H9 (cell line): Measurements from ENCODE around the gene SRPK2. TPM values are rescaled to one million over a fixed set of nuclear protein-coding genes. Genes with fewer than 3 reads are reported as not detected.

ENCODE experiments used
- DNase-seq: peaks from one replicate; pipeline ENCODE4 v3.0.0-alpha.2; 2017
- H2AFZ ChIP-seq: one replicate; pipeline ENCODE4 v1.6.1; 2013; ENCODE audit warnings: mild to moderate bottlenecking, low read length, control low read depth, moderate library complexity
- H2AK5ac ChIP-seq: 2 replicates; pipeline ENCODE4 v1.6.1; 2013; ENCODE audit warnings: low read length, control low read depth, mixed read lengths; ENCODE audit not compliant: insufficient read length
- H2BK120ac ChIP-seq: one replicate; pipeline ENCODE4 v1.6.1; 2013; ENCODE audit warnings: low read depth, mild to moderate bottlenecking, low read length, control low read depth, inconsistent platforms; ENCODE audit not compliant: poor library complexity, severe bottlenecking
- H2BK12ac ChIP-seq: 2 replicates; pipeline ENCODE4 v1.6.1; 2013; ENCODE audit warnings: low read length, control low read depth, mixed read lengths, low read depth; ENCODE audit not compliant: insufficient read length
- H2BK15ac ChIP-seq: 2 replicates; pipeline ENCODE4 v1.6.1; 2013; ENCODE audit warnings: low read depth, low read length, control low read depth
- H2BK20ac ChIP-seq: one replicate; pipeline ENCODE4 v1.6.1; 2013; ENCODE audit warnings: low read depth, mild to moderate bottlenecking, low read length, control low read depth, inconsistent platforms; ENCODE audit not compliant: poor library complexity, severe bottlenecking
- H2BK5ac ChIP-seq: 2 replicates; pipeline ENCODE4 v1.6.1; 2013; ENCODE audit warnings: low read length, control low read depth, mixed read lengths; ENCODE audit not compliant: insufficient read length
- H3K14ac ChIP-seq: 2 replicates; pipeline ENCODE4 v1.6.1; 2013; ENCODE audit warnings: low read length, control low read depth; ENCODE audit not compliant: insufficient read depth
- H3K18ac ChIP-seq: 2 replicates; pipeline ENCODE4 v1.6.1; 2013; ENCODE audit warnings: low read depth, mild to moderate bottlenecking, mixed read lengths, low read length, control low read depth; ENCODE audit not compliant: insufficient read length
- H3K23ac ChIP-seq: 2 replicates; pipeline ENCODE4 v1.6.1; 2013; ENCODE audit warnings: low read length, control low read depth, mixed read lengths, low read depth; ENCODE audit not compliant: insufficient read length
- H3K23me2 ChIP-seq: 2 replicates; pipeline ENCODE4 v1.6.1; 2013; ENCODE audit warnings: low read depth, mild to moderate bottlenecking, mixed read lengths, low read length, control low read depth; ENCODE audit not compliant: insufficient read length, poor library complexity, severe bottlenecking
- H3K27ac ChIP-seq: 2 replicates; pipeline ENCODE4 v1.5.1; 2013; ENCODE audit warnings: low read length, control low read depth, mixed read lengths, low read depth; ENCODE audit not compliant: insufficient read length
- H3K27me3 ChIP-seq: 2 replicates; pipeline ENCODE4 v1.6.1; 2013; ENCODE audit warnings: low read length, control low read depth, inconsistent platforms; ENCODE audit not compliant: insufficient read depth
- H3K4ac ChIP-seq: 2 replicates; pipeline ENCODE4 v1.6.1; 2013; ENCODE audit warnings: low read depth, mild to moderate bottlenecking, control low read depth, inconsistent platforms, low read length, moderate library complexity
- H3K4me1 ChIP-seq: 2 replicates; pipeline ENCODE4 v1.6.1; 2013; ENCODE audit warnings: low read length, control low read depth, inconsistent platforms; ENCODE audit not compliant: insufficient read depth
- H3K4me2 ChIP-seq: 2 replicates; pipeline ENCODE4 v1.6.1; 2013; ENCODE audit warnings: low read length, control low read depth, mixed read lengths; ENCODE audit not compliant: insufficient read length, insufficient read depth
- H3K56ac ChIP-seq: 2 replicates; pipeline ENCODE4 v1.6.1; 2013; ENCODE audit warnings: low read depth, mild to moderate bottlenecking, mixed read lengths, low read length, control low read depth; ENCODE audit not compliant: insufficient read length
- H3K79me1 ChIP-seq: 2 replicates; pipeline ENCODE4 v1.6.1; 2013; ENCODE audit warnings: low read depth, mild to moderate bottlenecking, moderate library complexity, low read length, control low read depth, inconsistent platforms; ENCODE audit not compliant: insufficient read depth, poor library complexity, severe bottlenecking
- H3K79me2 ChIP-seq: 2 replicates; pipeline ENCODE4 v1.6.1; 2013; ENCODE audit warnings: low read length, control low read depth, inconsistent platforms; ENCODE audit not compliant: insufficient read depth
- H3K9ac ChIP-seq: 2 replicates; pipeline ENCODE4 v1.6.1; 2013; ENCODE audit warnings: low read length, control low read depth, mixed read lengths; ENCODE audit not compliant: insufficient read length; ENCODE audit errors: extremely low read depth
- H3K9me3 ChIP-seq: one replicate; pipeline ENCODE4 v1.6.1; 2013; ENCODE audit warnings: low read depth, low read length, inconsistent platforms; ENCODE audit not compliant: control insufficient read depth
- H3T11ph ChIP-seq: one replicate; pipeline ENCODE4 v1.6.1; 2013; ENCODE audit warnings: mild to moderate bottlenecking, low read length, control low read depth, inconsistent platforms
- H4K20me1 ChIP-seq: one replicate; pipeline ENCODE4 v1.6.1; 2013; ENCODE audit not compliant: control insufficient read depth, insufficient read length, insufficient read depth
- H4K5ac ChIP-seq: 2 replicates; pipeline ENCODE4 v1.6.1; 2013; ENCODE audit warnings: low read depth, mild to moderate bottlenecking, mixed read lengths, low read length, control low read depth; ENCODE audit not compliant: insufficient read length
- H4K8ac ChIP-seq: replicated peaks from 2 replicates; pipeline ENCODE4 v1.6.1; 2013; ENCODE audit warnings: low read length, control low read depth, mixed read lengths, low read depth; ENCODE audit not compliant: insufficient read length
- H4K91ac ChIP-seq: 2 replicates; pipeline ENCODE4 v1.6.1; 2013; ENCODE audit warnings: low read depth, mild to moderate bottlenecking, moderate library complexity, mixed read lengths, low read length, control low read depth; ENCODE audit not compliant: insufficient read length
- H3K27ac Mint-ChIP-seq, 3 experiments: 2 replicates in 2 of 3; 3 replicates in 1 of 3; pipeline ENCODE4 v1.8.0; 2020 to 2021; ENCODE audit warnings: mixed read lengths in 3 of 3, mild to moderate bottlenecking in 1 of 3, moderate library complexity in 1 of 3
- H3K27me3 Mint-ChIP-seq: 2 replicates; pipeline ENCODE4 v1.8.0; 2021; ENCODE audit warnings: low read depth, mild to moderate bottlenecking, moderate library complexity, mixed read lengths
- H3K36me3 Mint-ChIP-seq, 3 experiments: 2 replicates in 2 of 3; 3 replicates in 1 of 3; pipeline ENCODE4 v1.8.0; 2020 to 2021; ENCODE audit warnings: low read depth in 3 of 3, mixed read lengths in 3 of 3; ENCODE audit not compliant: insufficient read depth in 1 of 3
- H3K4me1 Mint-ChIP-seq, 2 experiments: 2 replicates each; pipeline ENCODE4 v1.8.0; 2020; ENCODE audit warnings: mixed read lengths in 2 of 2
- H3K4me3 Mint-ChIP-seq, 2 experiments: 2 replicates in 1 of 2; 3 replicates in 1 of 2; pipeline ENCODE4 v1.8.0; 2020 to 2021; ENCODE audit warnings: mild to moderate bottlenecking in 2 of 2, mixed read lengths in 2 of 2, moderate library complexity in 1 of 2
- H3K9me3 Mint-ChIP-seq, 2 experiments: 2 replicates in 1 of 2; 3 replicates in 1 of 2; pipeline ENCODE4 v1.8.0; 2020; ENCODE audit warnings: mild to moderate bottlenecking in 2 of 2, mixed read lengths in 2 of 2, moderate library complexity in 1 of 2
- CTCF ChIP-seq: fragments of 200-600 bp; sonication (generic); conservative IDR thresholded peaks from 3 replicates; pipeline ENCODE4 v1.8.0; 2021; ENCODE audit warnings: antibody characterized with exemption, mild to moderate bottlenecking
- WGBS: extraction: QIAGEN DNeasy Blood & Tissue Kit; methylation state at CpG from one replicate; pipeline ENCODE4 v1.1.7; 2013; ENCODE audit warnings: missing lambda C conversion rate, low lambda C conversion rate, mixed read lengths; ENCODE audit not compliant: insufficient read length; ENCODE audit errors: extremely low coverage; 5-methylcytosine and 5-hydroxymethylcytosine counted together
- total RNA-seq: library from RNA; stranded (reverse); gene quantifications from 2 replicates; pipeline ENCODE4 v1.2.1, GENCODE V29; 2021

The SRPK2 gene
- total RNA-seq, 1 experiment from 2014 or later = 41.1 TPM

- WGBS = no CpG with 5 or more reads among the region's 7 CpGs
- H2BK5ac ChIP-seq = no peak overlapping the region
- DNase-seq = no peak
- H2AFZ ChIP-seq = no peak overlapping the region
- Mint-ChIP-seq H3K27me3 (no peaks in the 10 kb centered on the region), H3K36me3 (peaks cover 0 to 3% (median 0%) of the 10 kb centered on the region in 3 experiments; a peak in 2 of 7 replicates), H3K27ac (no peak overlapping the region), H3K9me3 (no peaks in the 10 kb centered on the region), H3K4me3 (no peak overlapping the region), H3K4me1 (peaks cover 3 to 4% of the 10 kb centered on the region in 2 experiments; a peak in 2 of 4 replicates)
- H2BK20ac ChIP-seq = no peak overlapping the region
- no peaks in the 10 kb centered on the region for H3K27me3 ChIP-seq
- no peak overlapping the region for H4K91ac ChIP-seq
- H3K23ac ChIP-seq = no peak overlapping the region
- no peaks in the 10 kb centered on the region for H3K4me1 ChIP-seq
- no peak overlapping the region for H2BK12ac ChIP-seq
- no peak overlapping the region for H3K27ac ChIP-seq
- no peak overlapping the region for H4K5ac ChIP-seq
- H4K8ac ChIP-seq = no peak overlapping the region
- no peak overlapping the region for H3T11ph ChIP-seq
- H3K79me1 ChIP-seq = no peaks in the 10 kb centered on the region
- no peak for TF ChIP-seq CTCF
- H2BK15ac ChIP-seq = no peak overlapping the region
- H3K79me2 ChIP-seq = no peaks in the 10 kb centered on the region
- H2AK5ac ChIP-seq = no peak overlapping the region
- H4K20me1 ChIP-seq = no peaks in the 10 kb centered on the region
- H3K4ac ChIP-seq = no peak overlapping the region
- no peak overlapping the region for H3K14ac ChIP-seq
- H2BK120ac ChIP-seq = no peak overlapping the region
- H3K9ac ChIP-seq = no peak overlapping the region
- no peaks in the 10 kb centered on the region for H3K23me2 ChIP-seq
- no peak overlapping the region for H3K56ac ChIP-seq
- H3K4me2 ChIP-seq = no peak overlapping the region
- no peaks in the 10 kb centered on the region for H3K9me3 ChIP-seq
- no peak overlapping the region for H3K18ac ChIP-seq
Measured at GRCh38 chr7:105196473-105196872, 192.2 kb downstream of the SRPK2 start.
